ENCODE measurements around the gene CKM. TPM values are rescaled to one million over a fixed set of nuclear protein-coding genes. Genes with fewer than 3 reads are reported as not detected.
"Not testable (repeated sequence)": the region's sequence is repeated elsewhere in the genome, so short reads cannot be mapped to it uniquely, and the experiment has no call there.

Gene CKM
- total RNA-seq, 1 donor from 2014 or later: not detected

DNA sequence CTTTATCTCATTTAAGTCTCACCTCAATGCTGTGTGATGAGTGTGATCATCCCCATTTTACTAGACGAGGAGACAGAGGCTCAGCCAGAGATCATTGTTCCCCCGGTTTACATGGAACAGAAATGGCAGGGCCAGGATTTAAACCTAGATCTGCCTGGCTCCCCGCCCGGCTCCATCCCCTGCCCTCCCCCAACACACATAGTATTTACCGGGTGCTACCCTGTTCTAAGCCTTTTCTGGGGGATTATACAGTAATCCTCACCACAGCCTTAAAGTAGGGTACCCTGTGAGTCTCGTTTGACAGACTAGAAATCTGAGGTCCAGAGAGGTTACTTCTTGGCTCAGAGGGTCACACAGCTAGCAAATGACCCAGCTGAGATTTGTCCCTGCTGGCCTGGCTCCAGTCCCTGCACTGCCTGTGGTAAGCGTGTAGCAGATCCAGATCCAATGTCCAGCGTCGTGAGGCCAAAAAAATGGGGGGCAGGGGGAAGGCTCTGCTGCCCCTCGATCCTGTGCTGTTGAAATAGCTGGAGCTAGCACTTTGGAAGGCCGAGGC is 14.1 kb upstream of the CKM start:
- intact Hi-C loops (cut with DNase I): no loop called here
- H3K4me3 ChIP-seq: no peak overlapping the region

DNA sequence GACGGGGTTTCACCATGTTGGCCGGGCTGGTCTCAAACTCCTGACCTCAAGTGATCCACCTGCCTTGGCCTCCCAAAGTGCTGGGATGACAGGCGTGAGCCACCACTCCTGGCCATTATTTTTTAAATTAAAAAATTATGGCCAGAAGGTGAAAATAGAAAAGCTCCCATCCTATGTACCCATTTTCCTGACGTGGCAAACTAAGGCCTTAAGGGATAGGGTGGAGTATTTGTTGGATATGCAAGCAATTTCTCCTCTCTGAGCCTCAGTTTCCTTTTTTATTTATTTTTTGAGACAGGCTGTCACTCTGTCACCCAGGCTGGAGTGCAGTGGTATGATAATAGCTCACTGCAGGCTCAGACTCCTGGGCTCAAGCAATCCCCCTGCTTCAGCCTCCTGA is 12.2 kb upstream of the CKM start:
- DNase-seq (ENCODE audit: extremely low spot score in 2 of 2); H3K4me1 ChIP-seq; H3K4me3 ChIP-seq; H3K27me3 ChIP-seq; H3K27ac ChIP-seq; intact Hi-C loops (cut with DNase I); H3K36me3 ChIP-seq; H3K9me3 ChIP-seq: not testable (repeated sequence)

More for the DNA sequence above, 14.1 kb upstream of the CKM start:
- Histone ChIP-seq H3K27me3 (no peaks in the 10 kb centered on the region), H3K4me1 (peaks cover 7% of the 10 kb centered on the region), H3K9me3 (no peaks in the 10 kb centered on the region), H3K36me3 (no peaks in the 10 kb centered on the region), H3K27ac (no peak overlapping the region)
- DNase-seq (ENCODE audit: extremely low spot score in 2 of 2): no peak
- TF ChIP-seq POLR2A (IDR thresholded peaks at IDR 0.05) (no peak), CTCF (IDR thresholded peaks at IDR 0.05) (no peak), POLR2AphosphoS5 (IDR thresholded peaks at IDR 0.05; ENCODE audit: insufficient read depth in 1 of 2, low read depth in 1 of 2) (no peak)

- Histone ChIP-seq H3K27ac (no peak overlapping the region), H3K4me1 (peaks cover 5% of the 10 kb centered on the region), H3K36me3 (no peaks in the 10 kb centered on the region), H3K4me3 (no peak overlapping the region), H3K27me3 (no peaks in the 10 kb centered on the region), H3K9me3 (no peaks in the 10 kb centered on the region)
- DNase-seq (ENCODE audit: extremely low spot score in 2 of 2): no peak
- TF ChIP-seq POLR2A (IDR thresholded peaks at IDR 0.05) (no peak), CTCF (IDR thresholded peaks at IDR 0.05) (no peak), POLR2AphosphoS5 (IDR thresholded peaks at IDR 0.05; ENCODE audit: insufficient read depth in 1 of 2, low read depth in 1 of 2) (no peak)
- intact Hi-C loops (cut with DNase I): no loop called here
Measured at GRCh38 chr19:45333609-45334303, 11.1 kb upstream of the CKM start.

- H3K9me3 ChIP-seq: no peaks in the 10 kb centered on the region
Measured at GRCh38 chr19:45331411-45331810, 8.7 kb upstream of the CKM start.

DNA sequence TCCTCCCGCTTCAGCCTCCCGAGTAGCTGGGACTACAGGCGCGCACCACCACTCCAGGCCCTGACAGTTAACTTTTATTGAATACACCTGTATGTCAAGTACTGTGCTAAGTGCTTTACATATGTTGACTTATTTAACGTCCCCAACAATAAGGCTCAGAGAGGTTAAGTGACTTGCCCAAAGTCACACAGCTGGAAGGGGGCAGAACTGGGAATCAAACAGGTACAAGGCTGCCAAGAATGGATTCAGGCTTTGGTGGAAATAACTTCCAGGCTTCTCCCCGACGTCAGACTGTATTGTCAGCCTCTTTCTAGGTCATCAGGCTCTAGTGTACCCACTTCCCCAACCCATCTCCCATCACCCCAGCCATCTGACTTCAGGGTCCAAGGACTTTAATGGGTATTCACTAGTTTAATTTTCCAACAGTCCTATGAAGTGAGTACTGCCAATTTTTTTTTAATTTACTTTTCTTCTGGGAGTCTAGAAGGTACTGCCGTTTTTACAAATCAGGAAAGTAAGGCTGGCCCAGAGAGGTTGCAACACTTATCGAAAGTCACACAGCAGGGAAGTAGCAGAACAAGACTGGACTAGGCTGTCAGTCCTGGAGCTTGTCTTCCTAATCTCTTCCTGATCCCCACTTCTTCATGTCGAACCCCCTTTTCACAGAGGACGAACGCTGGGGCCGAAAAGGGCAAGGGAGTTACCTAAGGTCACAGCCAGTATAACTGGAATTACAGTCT is 4.9 kb upstream of the CKM start:
- Histone ChIP-seq H3K9me3 (no peaks in the 10 kb centered on the region), H3K36me3 (no peaks in the 10 kb centered on the region), H3K4me3 (no peak overlapping the region), H3K4me1 (no peaks in the 10 kb centered on the region), H3K27me3 (peaks cover 6% of the 10 kb centered on the region), H3K27ac (no peak overlapping the region)
- intact Hi-C loops (cut with DNase I): no loop called here
- TF ChIP-seq POLR2A (IDR thresholded peaks at IDR 0.05): no peak
- no peak for TF ChIP-seq POLR2AphosphoS5 (IDR thresholded peaks at IDR 0.05; ENCODE audit: insufficient read depth in 1 of 2, low read depth in 1 of 2)
- TF ChIP-seq CTCF (IDR thresholded peaks at IDR 0.05): no peak
- no peak for DNase-seq (ENCODE audit: extremely low spot score in 2 of 2)

More at GRCh38 chr19:45331411-45331810, 8.7 kb upstream of the CKM start:
- Histone ChIP-seq H3K36me3 (no peaks in the 10 kb centered on the region), H3K27ac (no peak overlapping the region), H3K4me1 (no peaks in the 10 kb centered on the region), H3K4me3 (no peak overlapping the region), H3K27me3 (no peaks in the 10 kb centered on the region)
- intact Hi-C loops (cut with DNase I): no loop called here
- TF ChIP-seq CTCF (IDR thresholded peaks at IDR 0.05) (no peak), POLR2A (IDR thresholded peaks at IDR 0.05) (no peak)
- no peak for DNase-seq (ENCODE audit: extremely low spot score in 2 of 2)

All from vagina (tissue), 2 donors.